HG03175 (cell line): ENCODE measurements around the gene GINS2.

ENCODE experiments used
- ATAC-seq: cut with Tn5 transposase; IDR thresholded peaks from one replicate; pipeline ENCODE4 v1.9.1; 2021; ENCODE audit warnings: mild to moderate bottlenecking, moderate library complexity; ENCODE audit not compliant: unreplicated experiment

GINS2 gene

GRCh38 chr16:85628265-85628556 is 60.5 kb downstream of the GINS2 start:
- no peak for ATAC-seq

- no peak for ATAC-seq
These were observed 61.1 kb downstream of the GINS2 start for GRCh38 chr16:85627526-85628264.

DNA sequence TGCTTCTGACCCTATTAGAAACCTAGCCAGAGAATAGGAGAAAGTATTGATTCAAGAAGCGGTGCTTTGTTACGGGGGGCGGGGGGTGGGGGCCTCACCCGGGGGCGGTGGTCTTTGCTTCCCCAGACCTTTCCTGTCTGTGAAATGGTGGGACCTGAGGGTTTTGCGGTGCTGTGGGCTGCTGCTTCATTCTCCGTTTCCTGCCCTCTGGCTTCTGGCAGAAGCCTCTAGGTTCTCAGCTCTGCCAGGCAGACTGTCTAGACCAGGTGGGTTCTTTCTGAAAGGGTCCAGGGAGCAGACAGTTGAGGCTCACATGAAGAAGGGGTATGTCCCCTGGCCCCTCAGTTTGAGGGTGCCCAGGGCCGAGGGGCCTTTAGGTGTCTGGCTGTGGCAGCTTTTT is 61.7 kb downstream of the GINS2 start:
- no peak for ATAC-seq
